Suppressor macrophage (primary cell): ENCODE measurements around the gene FAM78A.

ENCODE experiments used
- DNase-seq, 4 experiments: peaks; one replicate each; pipeline ENCODE4 v3.0.0-alpha.2; 2020 to 2022

FAM78A gene

GRCh38 chr9:131302244-131303075 lies 26.1 kb upstream of the FAM78A start:
- no peak for DNase-seq

- no peak for DNase-seq
Observed at GRCh38 chr9:131300444-131300843, 24.1 kb upstream of the FAM78A start.

DNA sequence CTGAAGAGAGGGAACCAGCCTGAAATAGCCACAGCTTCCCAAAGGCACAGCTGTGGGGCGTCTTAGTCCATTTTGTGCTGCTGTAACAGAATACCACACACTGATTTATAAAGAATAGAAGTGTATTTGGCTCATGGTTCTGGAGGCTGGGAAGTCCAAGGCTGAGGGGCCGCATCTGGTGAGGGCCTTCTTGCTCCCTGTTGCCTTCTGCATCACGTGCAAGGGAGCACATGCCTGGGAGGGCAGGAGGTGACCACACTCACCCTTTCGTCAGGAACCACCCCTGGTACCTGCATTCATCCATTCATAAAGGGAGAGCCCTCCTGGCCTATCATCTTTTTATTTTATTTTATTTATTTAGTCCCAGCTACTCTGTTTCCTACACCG lies 23.6 kb upstream of the FAM78A start:
- DNase-seq: no peak

- DNase-seq: no peak
Observed at GRCh38 chr9:131299346-131299960, 23.1 kb upstream of the FAM78A start.

DNA sequence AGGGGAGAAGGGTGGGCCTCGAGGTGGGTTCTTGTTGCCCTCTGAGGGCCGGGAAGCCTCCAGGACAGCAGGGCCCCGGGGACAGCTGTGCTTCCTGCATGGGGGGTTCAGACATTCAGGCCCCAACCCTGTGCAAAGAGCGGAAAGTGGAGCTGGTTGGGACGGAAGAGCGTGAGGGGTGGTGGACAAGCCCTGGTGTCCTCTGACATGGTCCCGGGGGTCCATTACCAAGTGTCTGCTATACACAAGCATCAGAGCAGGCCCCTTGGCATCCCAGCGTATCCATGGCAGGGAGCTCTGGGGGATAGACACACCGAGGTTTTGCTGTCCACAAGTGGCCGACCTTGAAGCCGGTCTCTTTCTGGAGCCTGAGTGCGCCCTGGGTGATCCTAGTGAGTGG lies 22.5 kb upstream of the FAM78A start:
- DNase-seq: no peak

DNA sequence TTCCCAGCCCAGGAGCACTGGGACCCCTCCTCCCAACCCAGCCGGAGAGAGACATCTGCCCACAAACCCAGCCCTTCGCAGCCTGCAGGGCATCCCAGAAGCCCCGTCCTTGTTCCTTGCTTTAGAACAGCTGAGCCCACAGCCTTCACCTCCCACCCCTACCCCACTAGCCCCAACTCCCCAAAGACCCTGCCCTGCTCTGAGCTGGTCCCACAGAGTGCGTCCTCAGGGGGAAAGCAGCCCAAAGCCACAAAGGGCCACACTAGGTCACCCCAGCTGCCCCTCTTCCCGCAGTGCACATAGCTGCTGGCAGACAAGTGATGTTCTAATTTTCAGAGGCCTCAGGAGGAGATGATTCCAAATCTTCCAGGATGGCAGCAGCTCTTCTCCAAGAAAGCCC lies 22.0 kb upstream of the FAM78A start:
- DNase-seq: no peak

DNA sequence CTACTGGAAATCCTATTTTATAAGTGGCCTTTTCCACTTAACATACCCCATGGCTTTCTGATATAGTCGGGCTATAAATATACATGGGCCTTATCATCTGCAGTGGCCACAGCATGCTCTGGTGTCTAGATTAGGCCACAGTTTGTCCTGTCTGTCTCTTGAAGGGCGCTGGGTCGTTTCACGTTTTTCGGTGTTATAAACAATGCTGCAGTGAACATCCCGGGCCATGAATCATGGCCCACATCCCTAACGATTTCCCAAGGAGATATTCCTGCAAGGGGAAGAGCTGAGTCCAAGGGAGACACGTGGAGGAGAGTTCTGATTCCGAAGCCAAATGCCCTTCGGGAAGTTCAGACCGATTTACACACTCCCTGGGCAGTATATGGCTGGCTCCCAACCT lies 21.6 kb upstream of the FAM78A start:
- DNase-seq: no peak

DNA sequence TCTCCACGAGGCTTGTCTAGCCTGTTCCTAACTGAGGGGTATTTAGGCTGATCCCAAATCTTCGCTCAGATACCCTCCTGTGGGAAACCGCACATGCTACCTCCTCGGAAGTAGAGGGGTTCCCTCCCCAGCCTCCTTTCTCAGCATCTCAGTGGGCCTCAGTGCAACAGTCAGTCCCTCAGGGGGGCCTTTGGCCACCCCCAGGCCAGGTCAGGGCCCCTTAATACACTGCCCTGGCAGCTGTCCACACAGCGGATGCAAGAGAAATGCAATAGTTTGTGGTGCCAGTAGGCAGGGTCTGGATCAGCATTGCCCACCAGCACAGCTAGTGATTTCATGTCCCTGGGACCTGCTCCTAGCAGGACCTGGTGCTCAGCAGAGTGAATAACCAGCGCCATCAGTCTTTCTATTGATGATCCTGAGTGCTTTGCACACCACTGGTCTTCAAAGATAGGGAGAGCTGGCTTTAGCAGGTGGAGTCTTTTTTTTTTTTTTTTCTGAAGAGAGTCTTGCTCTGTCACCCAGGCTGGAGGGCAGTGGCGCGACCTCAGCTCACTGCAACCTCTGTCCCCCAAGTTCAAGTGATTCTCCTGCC lies 20.7 kb upstream of the FAM78A start:
- no peak for DNase-seq

- no peak for DNase-seq
Observed at GRCh38 chr9:131296460-131296859, 20.1 kb upstream of the FAM78A start.

GRCh38 chr9:131292937-131293336 lies 16.6 kb upstream of the FAM78A start:
- DNase-seq: no peak

GRCh38 chr9:131291795-131292315 lies 15.5 kb upstream of the FAM78A start:
- DNase-seq: no peak

GRCh38 chr9:131290767-131291370 lies 14.6 kb upstream of the FAM78A start:
- no peak for DNase-seq

DNA sequence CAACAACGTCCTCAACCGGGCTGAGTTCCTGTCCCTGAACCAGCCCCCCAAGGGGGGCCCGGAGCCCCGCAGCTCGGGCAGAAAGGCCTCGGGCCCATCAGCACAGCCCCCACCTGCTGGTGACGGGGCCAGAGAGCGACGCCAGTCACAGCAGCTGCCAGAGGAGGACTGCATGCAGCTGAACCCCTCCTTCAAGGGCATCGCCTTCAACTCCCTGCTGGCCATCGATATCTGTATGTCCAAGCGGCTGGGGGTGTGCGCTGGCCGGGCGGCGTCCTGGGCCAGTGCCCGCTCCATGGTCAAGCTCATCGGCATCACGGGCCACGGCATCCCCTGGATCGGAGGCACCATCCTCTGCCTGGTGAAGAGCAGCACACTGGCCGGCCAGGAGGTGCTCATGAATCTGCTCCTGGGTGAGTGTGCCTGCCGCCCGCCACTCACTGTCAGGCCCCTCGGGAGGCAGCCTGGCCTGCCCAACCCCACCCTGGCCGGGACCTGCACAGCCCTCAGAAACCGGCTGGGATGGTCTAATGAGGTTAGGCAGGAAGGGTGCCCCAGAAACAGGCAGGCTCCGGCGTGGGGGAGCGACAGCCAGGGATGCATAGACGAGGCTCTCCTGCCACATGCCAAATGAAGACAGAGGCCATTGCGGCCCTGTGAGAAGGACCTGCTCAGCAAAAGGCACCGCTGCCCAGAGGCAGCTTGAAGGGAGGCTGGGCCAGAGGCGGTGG lies 13.9 kb upstream of the FAM78A start:
- no peak for DNase-seq

- peak; percentile 32 to 68 (median 58) for DNase-seq
Observed at GRCh38 chr9:131289301-131290035, 13.2 kb upstream of the FAM78A start, which contains the start of gene PLPP7. Gene PLPP7 (plus strand): TSS chr9:131289723. CDS start chr9:131289998, 275 bp downstream.

DNA sequence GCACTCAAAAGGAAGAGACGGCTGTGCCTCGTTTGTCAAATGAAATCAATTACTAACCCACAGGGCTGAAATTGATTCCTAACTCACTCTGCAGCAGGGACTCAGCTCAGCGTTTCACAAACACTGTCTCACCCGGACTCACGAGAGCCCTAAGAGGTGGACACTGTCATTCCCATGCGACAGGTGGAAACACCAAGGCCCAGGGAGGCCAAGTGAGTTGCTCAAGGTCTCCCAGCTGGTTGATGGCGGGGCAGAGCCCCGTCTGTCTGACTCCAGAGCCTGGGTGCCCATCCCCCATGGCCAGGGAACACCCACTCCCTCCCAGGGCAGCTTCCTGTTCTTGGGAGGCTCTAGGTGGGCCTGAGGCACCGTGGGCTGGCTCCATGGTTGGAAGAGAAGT lies 11.9 kb upstream of the FAM78A start:
- no peak for DNase-seq

DNA sequence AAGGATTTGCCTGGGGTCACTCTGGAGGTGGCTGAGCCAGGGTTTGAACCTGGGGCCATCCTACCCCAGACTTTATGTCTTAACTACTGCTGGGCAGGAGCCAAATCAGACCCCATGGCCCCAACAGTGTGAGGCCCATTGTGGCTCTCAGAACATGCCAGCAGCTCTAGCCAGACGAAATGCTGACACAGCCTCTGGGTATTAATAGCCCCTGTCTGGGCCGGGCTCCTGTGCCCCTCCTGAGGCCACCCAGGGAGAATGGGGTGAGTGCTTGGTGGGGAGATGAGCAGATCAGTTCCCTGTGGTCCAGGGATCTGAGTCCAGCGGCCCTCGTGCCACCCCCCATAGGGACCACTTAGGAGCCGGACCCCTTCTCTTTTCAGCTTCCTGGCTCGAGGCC lies 11.0 kb upstream of the FAM78A start:
- DNase-seq: no peak

GRCh38 chr9:131284856-131285255 lies 8.5 kb upstream of the FAM78A start:
- peak in 3 of 4 experiments; percentile 43 to 55 (median 53) for DNase-seq

GRCh38 chr9:131282688-131283422 lies 6.5 kb upstream of the FAM78A start:
- peak in 3 of 4 experiments; percentile 15 to 62 (median 37) for DNase-seq

GRCh38 chr9:131282175-131282574 lies 5.9 kb upstream of the FAM78A start:
- no peak for DNase-seq

DNA sequence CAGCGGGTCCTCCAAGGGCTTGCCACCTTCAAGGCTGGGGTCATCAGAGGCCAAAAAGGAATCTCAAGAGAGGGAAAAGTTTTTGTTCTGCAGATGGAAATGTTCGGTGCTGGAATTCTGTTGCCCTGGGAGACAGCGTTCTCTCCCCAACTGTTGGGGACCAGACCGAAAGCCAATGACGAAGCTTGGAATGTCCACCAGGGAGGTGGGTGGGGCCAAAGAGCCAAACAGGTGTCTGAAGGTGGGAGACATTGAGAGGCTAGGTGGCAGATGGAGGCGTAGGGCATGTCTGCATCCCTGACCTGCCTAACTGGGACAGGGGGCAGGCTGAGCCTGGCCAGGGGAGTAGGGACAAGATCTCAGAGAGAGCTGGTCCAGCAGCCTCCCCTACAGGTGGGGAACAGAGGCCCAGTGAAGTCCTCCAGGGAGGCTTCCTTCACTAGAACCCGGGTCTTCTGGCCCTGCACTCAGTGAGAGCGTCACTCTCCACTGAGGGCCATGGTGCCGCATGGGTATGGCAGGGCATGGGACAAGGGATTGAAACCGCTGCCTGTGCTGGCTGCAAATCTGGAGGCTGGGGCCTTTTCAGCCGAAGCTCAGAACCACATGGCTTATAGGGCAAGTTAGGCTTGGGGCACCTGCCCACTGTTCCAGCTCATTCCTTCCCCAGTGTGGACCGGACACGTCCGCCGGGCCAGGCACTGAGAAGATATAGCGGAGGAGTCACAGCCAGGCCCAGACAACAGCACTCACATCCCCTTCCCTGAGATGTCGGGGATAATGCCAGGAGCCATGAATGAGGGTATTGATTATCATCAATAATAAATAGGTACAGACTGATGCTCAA lies 5.0 kb upstream of the FAM78A start:
- no peak for DNase-seq
